HEK293 (cell line): Measurements from ENCODE around the gene CATSPER1.

Experiments
- CTCF ChIA-PET: fragments of 350-600 bp; formaldehyde crosslinking; extraction: SDS; loops from one replicate; lab custom pipeline; 2021; ENCODE audit warnings: antibody characterized with exemption; lab: Yijun Ruan, JAX
- POLR2A ChIA-PET: fragments of 300-600 bp; formaldehyde crosslinking; extraction: SDS; loops from one replicate; lab custom pipeline; 2020; ENCODE audit warnings: antibody characterized with exemption, inconsistent platforms; lab: Yijun Ruan, JAX
- H3K27ac ChIP-seq: fragments of 200-500 bp; sonication (Bioruptor generic); 2 replicates; pipeline ENCODE4 v1.5.1; 2014; ENCODE audit warnings: low read depth, low read length, control low read depth, inconsistent platforms; ENCODE audit errors: extremely low read depth
- H3K36me3 ChIP-seq, 2 experiments: fragments of 200-500 bp in 1 of 2; sonication (Bioruptor generic) in 1 of 2; 1 replicate in 1 of 2; 2 replicates in 1 of 2; pipeline ENCODE4 v1.5.1; 2014 to 2017; ENCODE audit warnings: inconsistent platforms in 2 of 2, low read length in 2 of 2; ENCODE audit not compliant: control insufficient read depth in 2 of 2, insufficient read depth in 1 of 2
- H3K4me1 ChIP-seq: fragments of 200-500 bp; sonication (Bioruptor generic); 2 replicates; pipeline ENCODE4 v1.5.1; 2014; ENCODE audit warnings: mild to moderate bottlenecking, low read length, inconsistent platforms; ENCODE audit not compliant: control insufficient read depth, insufficient read depth
- H3K4me3 ChIP-seq: 2 replicates; pipeline ENCODE4 v1.5.1; 2011; ENCODE audit warnings: low read depth, mild to moderate bottlenecking, control low read depth, low read length, moderate library complexity
- H3K9me3 ChIP-seq: fragments of 200-500 bp; sonication (Bioruptor generic); 2 replicates; pipeline ENCODE4 v1.5.1; 2014; ENCODE audit warnings: low read depth, low read length, inconsistent platforms; ENCODE audit not compliant: control insufficient read depth, insufficient read depth
- EGR2 ChIP-seq: fragments of 450-650 bp; formaldehyde crosslinking; IDR thresholded peaks from 2 replicates; pipeline ENCODE4 v1.5.1; 2016; ENCODE audit warnings: low read depth, missing biosample characterization, missing genetic modification characterization
- FEZF1 ChIP-seq: fragments of 450-650 bp; formaldehyde crosslinking; IDR thresholded peaks from 2 replicates; pipeline ENCODE4 v1.5.1; 2016; ENCODE audit warnings: missing biosample characterization, missing genetic modification characterization
- HOXA7 ChIP-seq: sonication (generic); formaldehyde crosslinking; IDR thresholded peaks from 2 replicates; pipeline ENCODE4 v1.8.1; 2022; ENCODE audit warnings: missing genetic modification reagents, borderline replicate concordance
- PRDM10 ChIP-seq: fragments of 450-650 bp; formaldehyde crosslinking; IDR thresholded peaks from 2 replicates; pipeline ENCODE4 v1.5.1; 2016; ENCODE audit warnings: missing biosample characterization, missing genetic modification characterization
- SP7 ChIP-seq: fragments of 450-650 bp; formaldehyde crosslinking; IDR thresholded peaks from 2 replicates; pipeline ENCODE4 v1.5.1; 2016; ENCODE audit warnings: missing biosample characterization, missing genetic modification characterization
- ZBTB8A ChIP-seq: fragments of 450-650 bp; formaldehyde crosslinking; IDR thresholded peaks from 2 replicates; pipeline ENCODE4 v1.5.1; 2016; ENCODE audit warnings: missing biosample characterization, missing genetic modification characterization
- ZFHX2 ChIP-seq: fragments of 450-650 bp; formaldehyde crosslinking; conservative IDR thresholded peaks from 2 replicates; pipeline ENCODE4 v1.5.1; 2016; ENCODE audit warnings: missing biosample characterization, missing genetic modification characterization
- ZIC2 ChIP-seq: fragments of 450-650 bp; formaldehyde crosslinking; IDR thresholded peaks from 2 replicates; pipeline ENCODE4 v1.5.1; 2016; ENCODE audit warnings: missing biosample characterization, missing genetic modification characterization
- ZNF112 ChIP-seq: fragments of 450-650 bp; formaldehyde crosslinking; IDR thresholded peaks from 2 replicates; pipeline ENCODE4 v1.5.0; 2017; ENCODE audit warnings: missing biosample characterization, missing genetic modification characterization
- ZNF133 ChIP-seq: fragments of 450-650 bp; formaldehyde crosslinking; IDR thresholded peaks from 2 replicates; pipeline ENCODE4 v1.5.1; 2016; ENCODE audit warnings: missing biosample characterization, missing genetic modification characterization
- ZNF26 ChIP-seq: fragments of 450-650 bp; formaldehyde crosslinking; IDR thresholded peaks from 2 replicates; pipeline ENCODE4 v1.5.1; 2016; ENCODE audit warnings: missing biosample characterization, missing genetic modification characterization
- ZNF266 ChIP-seq: fragments of 450-650 bp; formaldehyde crosslinking; IDR thresholded peaks from 2 replicates; pipeline ENCODE4 v1.5.1; 2016; ENCODE audit warnings: missing biosample characterization, missing genetic modification characterization, low read depth
- ZNF302 ChIP-seq: fragments of 450-650 bp; formaldehyde crosslinking; IDR thresholded peaks from 2 replicates; pipeline ENCODE4 v1.5.1; 2016; ENCODE audit warnings: missing biosample characterization, missing genetic modification characterization, low read depth
- ZNF596 ChIP-seq: fragments of 450-650 bp; IDR thresholded peaks from 2 replicates; pipeline ENCODE4 v1.5.0; 2018; ENCODE audit warnings: missing biosample characterization, mild to moderate bottlenecking, missing genetic modification characterization, moderate library complexity
- ZNF610 ChIP-seq: fragments of 450-650 bp; formaldehyde crosslinking; IDR thresholded peaks from 2 replicates; pipeline ENCODE4 v1.5.1; 2016; ENCODE audit warnings: missing biosample characterization, missing genetic modification characterization, borderline replicate concordance
- ZNF621 ChIP-seq: fragments of 450-650 bp; formaldehyde crosslinking; IDR thresholded peaks from 2 replicates; pipeline ENCODE4 v1.5.1; 2017; ENCODE audit warnings: missing biosample characterization, missing genetic modification characterization
- ZNF623 ChIP-seq: fragments of 450-650 bp; formaldehyde crosslinking; IDR thresholded peaks from 2 replicates; pipeline ENCODE4 v1.5.1; 2016; ENCODE audit warnings: missing biosample characterization, missing genetic modification characterization
- ZNF830 ChIP-seq: fragments of 450-650 bp; IDR thresholded peaks from 2 replicates; pipeline ENCODE4 v1.5.0; 2018; ENCODE audit warnings: missing biosample characterization, missing genetic modification characterization, low read depth, mild to moderate bottlenecking, moderate library complexity

CATSPER1 gene

DNA sequence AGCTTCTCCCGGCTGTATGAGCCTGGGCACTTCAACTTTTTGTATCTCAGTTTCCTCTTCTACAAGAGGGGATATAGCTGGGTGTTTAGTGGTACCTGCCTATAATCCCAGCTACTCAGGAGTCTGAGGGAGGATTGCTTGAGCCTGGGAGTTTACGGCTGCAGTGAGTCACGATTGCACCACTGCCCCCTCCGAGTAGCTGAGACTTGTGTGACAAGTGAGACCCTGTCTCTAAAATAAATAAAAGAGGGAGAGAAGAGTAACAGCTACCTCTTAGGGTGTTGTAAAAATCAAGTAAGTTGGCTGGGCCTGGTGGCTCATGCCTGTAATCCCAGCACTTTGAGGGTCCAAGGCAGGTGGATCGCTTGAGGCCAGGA, 10.0 kb upstream of the CATSPER1 start:
- ChIA-PET CTCF (interaction anchor here (0.6 to 4.7 kb wide), 6 partner anchors 8 to 152 kb away, joined by 3 to 37 read pairs (median 4); no protein-coding TSS in a partner anchor), POLR2A (interaction anchor here (0.7 kb wide), 1 partner anchor 123 kb away, joined by 5 read pairs; no protein-coding TSS in a partner anchor)
- H3K9me3 ChIP-seq, result no peaks in the 10 kb centered on the region
- H3K4me3 ChIP-seq, result no peak overlapping the region
- no peaks in the 10 kb centered on the region for H3K4me1 ChIP-seq
- H3K27ac ChIP-seq, result no peak overlapping the region
- no peaks in the 10 kb centered on the region for H3K36me3 ChIP-seq
- no peak for TF ChIP-seq ZNF623 (tag by site-specific recombination)
- TF ChIP-seq ZNF26 (tag by site-specific recombination), result no peak
- no peak for TF ChIP-seq ZNF302 (tag by site-specific recombination)
- TF ChIP-seq ZIC2, result no peak
- TF ChIP-seq ZFHX2, result no peak
- TF ChIP-seq ZNF596 (tag by site-specific recombination), result no peak
- no peak for TF ChIP-seq FEZF1
- no peak for TF ChIP-seq HOXA7 (CRISPR knock-in tag)
- TF ChIP-seq ZNF112, result no peak
- TF ChIP-seq ZNF621 (tag by site-specific recombination), result no peak
- no peak for TF ChIP-seq ZNF610

DNA sequence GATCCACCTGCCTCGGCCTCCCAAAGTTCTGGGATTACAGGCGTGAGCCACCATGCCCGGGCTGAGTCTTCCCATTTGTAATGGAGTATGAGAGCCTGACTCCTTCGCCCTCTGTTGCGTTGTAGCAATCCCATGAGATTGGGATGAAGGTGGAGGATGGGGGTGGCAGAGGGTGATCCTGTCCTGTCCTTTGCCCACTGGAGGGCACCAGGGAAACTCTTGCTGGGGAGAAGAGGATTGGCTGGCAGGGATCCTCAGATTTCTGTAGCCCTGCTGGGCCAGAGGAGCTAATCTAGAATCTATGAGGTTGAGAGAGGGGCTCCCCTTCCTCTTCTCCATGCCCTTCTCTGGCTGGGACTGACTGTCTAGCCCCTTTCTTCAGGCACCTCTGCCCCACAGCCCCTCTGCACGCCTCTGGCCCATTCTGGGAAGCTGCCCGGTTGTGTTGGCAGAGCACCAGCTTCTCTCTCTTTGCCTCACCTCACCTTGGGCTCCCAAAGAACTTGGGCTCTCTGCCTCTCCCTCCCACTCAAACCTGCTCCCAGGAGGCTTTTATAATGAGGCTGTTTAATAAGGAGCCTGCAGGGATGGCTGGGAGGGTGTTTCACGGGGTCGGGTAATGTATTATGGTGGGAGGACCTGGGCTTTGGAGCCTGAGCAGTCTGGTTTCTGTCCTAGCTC, 9.5 kb upstream of the CATSPER1 start:
- ChIA-PET POLR2A (interaction anchor here (0.7 kb wide), 1 partner anchor 124 kb away, joined by 5 read pairs; no protein-coding TSS in a partner anchor), CTCF (interaction anchor here (0.6 to 4.7 kb wide), 6 partner anchors 9 to 838 kb away, joined by 3 to 37 read pairs (median 4); no protein-coding TSS in a partner anchor)
- no peaks in the 10 kb centered on the region for H3K4me1 ChIP-seq
- no peaks in the 10 kb centered on the region for H3K36me3 ChIP-seq
- no peaks in the 10 kb centered on the region for H3K9me3 ChIP-seq
- no peak overlapping the region for H3K27ac ChIP-seq
- H3K4me3 ChIP-seq, result no peak overlapping the region
- TF ChIP-seq PRDM10 (peak; percentile 29), ZNF830 (no peak), ZNF266 (tag by site-specific recombination) (no peak), ZNF133 (tag by site-specific recombination) (no peak), ZFHX2 (peak; percentile 63), SP7 (no peak), EGR2 (tag by site-specific recombination) (peak; percentile 39; the same call in 1 of the 2 replicates), ZBTB8A (tag by site-specific recombination) (no peak)
